ENCODE measurements around the gene CERS6. TPM values are rescaled to one million over a fixed set of nuclear protein-coding genes. Genes with fewer than 3 reads are reported as not detected.

Gene CERS6
- total RNA-seq, 1 experiment from 2014 or later = 20.3 TPM

DNA sequence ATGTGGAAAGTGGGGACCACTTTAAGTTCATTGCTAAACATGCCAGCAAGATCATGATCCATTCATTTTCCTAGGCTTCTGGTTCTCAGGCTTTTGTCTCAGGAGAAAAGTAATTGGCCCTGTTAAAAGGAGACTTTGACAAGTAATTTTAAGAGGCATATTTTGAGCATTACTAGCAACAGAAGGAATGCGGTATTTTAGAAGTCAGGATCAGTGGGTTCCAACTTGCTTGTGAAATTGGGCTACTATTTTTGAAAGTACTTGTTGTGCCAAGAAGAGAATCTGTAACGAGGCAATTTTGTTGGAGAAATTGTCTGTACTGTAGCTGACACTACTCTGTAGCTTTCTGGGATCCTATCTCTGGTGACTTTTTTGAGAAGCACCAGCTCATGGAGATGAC lies 59.4 kb downstream of the CERS6 start:
- DNase-seq (ENCODE audit: low read depth, low spot score) = no peak
- in situ Hi-C loops (cut with HindIII; ENCODE audit: low pct_unique_long_range_greater_than_20kb, low sequenced_read_pairs) = no loop called here

DNA sequence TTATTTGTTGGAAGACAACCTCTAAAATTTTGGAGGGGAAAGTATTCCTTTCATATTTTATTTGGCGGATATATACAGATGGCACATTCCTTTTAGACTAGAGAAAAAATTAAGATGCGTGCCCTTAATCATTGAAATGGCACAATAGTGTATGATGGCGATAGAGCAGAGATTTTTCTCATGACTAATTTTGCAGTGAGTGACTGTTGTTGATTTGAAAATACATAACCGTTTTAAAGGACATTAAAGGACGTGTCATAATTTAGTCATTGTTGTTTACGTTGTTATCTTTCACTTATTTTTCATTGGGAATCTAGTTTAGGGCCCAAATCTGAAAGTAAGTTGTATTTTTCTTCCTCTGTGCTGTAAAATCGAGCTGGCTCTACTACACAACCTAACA lies 61.7 kb downstream of the CERS6 start:
- no peak for DNase-seq (ENCODE audit: low read depth, low spot score)

DNA sequence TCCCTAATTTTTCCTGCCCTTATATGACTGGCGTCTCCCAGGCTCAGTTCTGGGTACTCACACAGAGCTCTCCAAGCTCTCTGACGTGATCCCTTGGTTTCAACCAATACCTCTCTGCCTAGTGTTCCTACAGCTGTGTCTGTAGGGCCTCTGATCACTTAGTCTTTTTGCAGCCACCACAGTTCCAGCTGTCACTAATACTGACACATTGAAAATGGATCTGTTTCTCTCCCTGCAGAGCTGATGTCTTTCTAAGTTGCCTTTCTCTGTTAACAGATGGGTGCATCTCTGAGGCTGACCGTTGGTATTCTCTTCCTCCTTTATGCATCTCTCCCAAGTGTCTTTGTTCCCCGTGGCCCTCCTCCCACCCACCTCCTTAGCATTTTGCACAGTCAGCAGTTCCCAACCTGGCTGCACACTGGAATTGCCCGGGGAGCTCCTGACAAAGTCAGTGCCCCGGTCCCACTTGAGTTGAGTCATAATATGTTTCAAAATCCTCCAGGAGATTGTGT lies 62.5 kb downstream of the CERS6 start:
- in situ Hi-C loops (cut with HindIII; ENCODE audit: low pct_unique_long_range_greater_than_20kb, low sequenced_read_pairs) = no loop called here
- DNase-seq (ENCODE audit: low read depth, low spot score) = no peak

More for the DNA sequence above, 61.7 kb downstream of the CERS6 start:
- in situ Hi-C loops (cut with HindIII; ENCODE audit: low pct_unique_long_range_greater_than_20kb, low sequenced_read_pairs) = no loop called here

DNA sequence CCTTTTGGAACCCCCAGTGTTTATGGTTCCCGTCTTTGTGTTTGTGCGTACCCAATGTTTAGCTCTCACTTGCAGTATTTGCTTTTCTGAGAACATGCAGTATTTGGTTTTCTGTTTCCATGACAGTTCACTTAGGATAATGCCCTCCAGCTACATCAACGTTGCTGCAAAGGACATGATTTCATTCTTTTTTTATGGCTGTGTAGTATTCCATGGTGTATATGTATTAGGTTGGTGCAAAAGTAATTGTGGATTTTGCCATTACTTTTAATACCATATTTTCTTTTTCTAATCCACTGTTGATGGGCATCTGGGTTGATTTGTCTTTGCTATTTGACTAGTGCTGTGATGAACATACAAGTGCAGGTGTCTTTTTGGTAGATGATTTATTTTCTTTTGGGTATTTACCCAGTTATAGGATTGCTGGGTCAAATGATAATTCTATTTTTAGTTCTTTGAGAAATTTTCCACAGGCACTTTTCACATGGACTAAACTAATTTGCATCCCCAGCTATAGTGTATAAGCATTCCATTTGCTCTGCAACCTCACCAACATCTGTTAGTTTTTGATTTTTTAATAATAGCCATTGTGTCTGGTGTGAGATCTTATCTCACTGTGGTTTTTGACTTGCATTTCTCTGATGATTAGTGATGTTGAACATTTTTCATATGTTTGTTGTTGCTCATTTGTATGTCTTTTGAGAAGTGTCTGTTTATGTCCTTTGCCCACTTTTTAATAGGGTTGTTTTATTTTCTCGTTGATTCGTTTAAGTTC lies 63.6 kb downstream of the CERS6 start:
- DNase-seq (ENCODE audit: low read depth, low spot score) = no peak
- in situ Hi-C loops (cut with HindIII; ENCODE audit: low pct_unique_long_range_greater_than_20kb, low sequenced_read_pairs) = no loop called here

DNA sequence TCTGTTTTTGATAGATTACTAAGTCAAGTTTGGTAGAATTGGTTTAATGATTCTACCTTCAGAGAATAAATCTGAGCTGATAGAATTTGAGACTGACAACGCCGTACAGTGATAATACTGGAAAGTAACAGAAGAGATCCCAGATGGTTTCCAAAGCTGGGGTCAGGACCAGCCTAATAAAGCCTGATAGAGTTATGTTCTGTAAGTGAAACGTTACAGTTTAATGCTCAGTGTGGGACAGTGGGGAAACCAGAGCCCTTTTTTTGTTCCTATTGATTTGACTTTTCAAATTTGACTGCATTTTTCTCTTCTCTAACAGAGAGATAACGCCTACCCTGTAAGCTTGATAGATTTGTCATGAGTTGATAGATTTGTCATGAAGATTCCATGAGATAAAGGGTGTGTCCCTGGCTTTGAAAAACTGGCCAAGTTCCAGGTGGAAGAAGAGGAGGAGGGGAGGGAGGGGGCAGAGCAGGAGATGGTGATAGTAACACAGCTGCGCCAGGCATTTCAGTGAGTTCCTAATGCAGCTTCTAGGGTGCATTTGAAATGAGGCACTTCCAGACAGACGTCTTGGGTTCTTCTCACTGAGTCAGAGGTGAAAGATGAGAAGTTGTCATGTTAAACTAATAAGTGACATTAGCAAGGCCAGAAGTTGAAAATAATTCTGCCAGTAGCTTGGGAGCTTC lies 65.1 kb downstream of the CERS6 start:
- DNase-seq (ENCODE audit: low read depth, low spot score) = no peak
- in situ Hi-C loops (cut with HindIII; ENCODE audit: low pct_unique_long_range_greater_than_20kb, low sequenced_read_pairs) = no loop called here

DNA sequence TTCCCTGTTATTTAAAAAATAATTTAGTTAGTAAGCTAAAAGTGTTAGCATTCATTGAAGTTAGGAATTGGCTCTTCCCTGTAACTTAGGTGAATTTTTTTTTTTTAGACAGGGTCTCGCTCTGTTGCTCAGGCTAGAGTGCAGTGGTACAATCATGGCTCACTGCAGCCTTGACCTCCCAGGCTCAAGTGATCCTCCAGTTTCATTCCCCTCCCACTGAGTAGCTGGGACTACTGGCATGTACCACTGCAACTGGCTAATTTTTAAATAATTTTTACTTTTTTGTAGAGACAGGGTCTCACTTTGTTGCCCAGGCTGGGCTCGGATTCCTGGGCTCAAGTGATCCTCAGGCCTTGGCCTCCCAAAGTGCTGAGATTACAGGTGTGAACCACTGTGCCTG lies 66.4 kb downstream of the CERS6 start:
- in situ Hi-C loops (cut with HindIII; ENCODE audit: low pct_unique_long_range_greater_than_20kb, low sequenced_read_pairs) = no loop called here

DNA sequence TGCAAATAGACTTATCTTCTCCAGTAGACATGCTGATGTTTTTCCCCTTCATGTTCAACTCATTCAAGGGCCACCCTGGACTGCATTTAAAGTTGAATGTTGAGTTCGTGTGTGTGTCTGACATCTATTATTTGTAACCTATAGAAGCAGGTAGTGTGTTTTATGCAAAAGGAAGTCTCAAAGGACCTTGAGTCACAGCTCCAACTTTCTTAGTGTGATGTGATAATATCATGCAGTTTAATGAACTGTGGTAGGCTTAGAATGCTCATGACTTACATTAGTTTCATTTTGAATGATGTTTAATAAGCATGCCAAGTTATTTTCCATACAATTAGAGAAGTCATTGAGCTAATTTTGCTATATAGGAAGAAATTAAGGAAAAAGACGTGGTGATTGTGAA lies 67.9 kb downstream of the CERS6 start:
- in situ Hi-C loops (cut with HindIII; ENCODE audit: low pct_unique_long_range_greater_than_20kb, low sequenced_read_pairs) = no loop called here
- DNase-seq (ENCODE audit: low read depth, low spot score) = no peak

More for the DNA sequence above, 66.4 kb downstream of the CERS6 start:
- DNase-seq (ENCODE audit: low read depth, low spot score) = no peak

DNA sequence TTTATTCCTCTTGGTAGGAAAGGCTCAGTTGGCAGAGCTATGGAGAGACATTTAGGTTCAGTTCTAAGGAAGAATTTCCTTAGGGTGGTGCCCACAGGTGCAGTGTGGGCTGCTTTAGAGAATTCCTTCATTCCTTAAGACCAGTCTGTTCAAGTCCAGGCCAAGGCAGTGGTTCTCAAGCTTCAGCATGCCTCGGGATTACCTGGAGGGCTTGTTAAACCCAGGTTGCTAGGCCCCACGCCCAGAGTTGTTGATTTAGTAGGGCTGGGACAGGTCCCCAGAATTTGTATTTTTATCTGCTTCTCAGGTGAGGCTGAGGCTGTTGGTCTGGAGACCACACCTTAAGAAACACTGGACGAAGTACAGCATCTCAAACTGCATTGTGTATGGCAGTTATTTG lies 68.9 kb downstream of the CERS6 start:
- DNase-seq (ENCODE audit: low read depth, low spot score) = no peak
- in situ Hi-C loops (cut with HindIII; ENCODE audit: low pct_unique_long_range_greater_than_20kb, low sequenced_read_pairs) = no loop called here

DNA sequence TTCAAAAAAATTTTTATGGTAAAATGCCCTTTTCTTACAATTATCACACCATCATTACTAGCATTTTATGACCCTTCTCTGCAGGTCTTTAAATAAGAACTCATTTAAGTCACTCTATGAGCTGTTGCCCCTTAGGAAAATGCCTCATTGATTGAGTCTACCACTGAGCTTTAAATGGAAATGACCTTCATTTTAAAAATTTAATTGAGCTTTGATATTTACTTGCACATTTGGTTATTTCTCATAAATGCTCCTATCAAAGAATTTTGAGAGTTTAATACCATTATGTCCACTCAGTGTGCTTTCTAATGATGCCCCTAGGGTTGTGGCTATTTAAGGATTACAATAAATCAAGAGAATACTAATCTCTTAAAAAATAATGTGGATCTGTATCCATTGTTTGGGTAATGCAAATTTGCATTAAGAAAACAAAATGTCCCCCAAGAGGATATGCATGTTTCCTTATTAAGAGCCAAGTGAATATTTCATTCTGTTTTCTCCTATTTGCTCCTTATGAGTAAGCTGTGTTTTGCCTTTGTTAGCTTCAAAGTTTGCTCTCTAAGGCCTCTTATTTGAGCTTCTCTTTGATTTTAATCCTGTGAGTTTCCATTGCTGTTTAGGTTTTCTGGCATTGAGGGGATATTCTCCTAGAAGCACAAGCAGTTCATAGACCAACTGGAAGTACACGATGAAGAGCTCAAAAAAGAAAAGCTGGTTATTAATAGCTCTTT lies 69.8 kb downstream of the CERS6 start:
- no peak for DNase-seq (ENCODE audit: low read depth, low spot score)
- in situ Hi-C loops (cut with HindIII; ENCODE audit: low pct_unique_long_range_greater_than_20kb, low sequenced_read_pairs) = no loop called here

DNA sequence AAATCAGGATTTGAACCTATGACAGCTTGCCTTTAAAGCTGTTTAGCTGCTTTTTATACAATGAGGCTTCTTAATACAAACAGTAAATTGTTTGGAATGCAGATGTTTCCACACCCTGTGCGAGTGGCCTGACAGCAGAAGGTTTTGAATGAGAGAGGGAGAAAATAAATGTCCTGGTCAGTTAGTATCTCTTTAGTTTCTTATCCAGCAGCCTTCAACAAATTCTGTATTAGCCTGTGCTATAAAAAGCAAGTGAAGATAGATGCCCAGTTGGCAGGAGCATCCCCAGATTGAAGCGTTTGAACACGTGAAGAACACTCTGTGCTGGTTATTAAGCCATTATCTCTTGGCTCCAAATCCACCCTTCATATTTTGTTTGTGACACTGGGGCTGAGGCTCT lies 70.6 kb downstream of the CERS6 start:
- in situ Hi-C loops (cut with HindIII; ENCODE audit: low pct_unique_long_range_greater_than_20kb, low sequenced_read_pairs) = no loop called here
- DNase-seq (ENCODE audit: low read depth, low spot score) = no peak

DNA sequence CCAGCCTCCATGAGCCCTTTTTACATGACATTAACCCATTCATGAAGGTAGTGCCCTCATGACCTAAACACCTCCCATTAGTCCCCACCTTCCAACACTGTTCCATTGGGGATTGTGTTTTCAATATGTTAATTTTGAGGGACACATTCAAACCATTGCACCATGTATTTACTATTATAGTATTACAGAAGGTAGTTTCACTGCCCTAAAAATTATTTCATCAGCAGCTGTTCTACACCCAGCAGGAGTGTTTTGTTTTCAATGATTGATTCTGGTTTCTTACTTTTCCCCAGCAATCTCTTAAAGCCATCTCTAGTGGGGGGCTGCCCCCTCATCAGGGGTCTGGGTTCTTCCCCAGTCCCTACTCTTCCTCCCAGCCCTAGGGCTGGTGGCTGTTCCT lies 71.9 kb downstream of the CERS6 start:
- in situ Hi-C loops (cut with HindIII; ENCODE audit: low pct_unique_long_range_greater_than_20kb, low sequenced_read_pairs) = no loop called here
- no peak for DNase-seq (ENCODE audit: low read depth, low spot score)

DNA sequence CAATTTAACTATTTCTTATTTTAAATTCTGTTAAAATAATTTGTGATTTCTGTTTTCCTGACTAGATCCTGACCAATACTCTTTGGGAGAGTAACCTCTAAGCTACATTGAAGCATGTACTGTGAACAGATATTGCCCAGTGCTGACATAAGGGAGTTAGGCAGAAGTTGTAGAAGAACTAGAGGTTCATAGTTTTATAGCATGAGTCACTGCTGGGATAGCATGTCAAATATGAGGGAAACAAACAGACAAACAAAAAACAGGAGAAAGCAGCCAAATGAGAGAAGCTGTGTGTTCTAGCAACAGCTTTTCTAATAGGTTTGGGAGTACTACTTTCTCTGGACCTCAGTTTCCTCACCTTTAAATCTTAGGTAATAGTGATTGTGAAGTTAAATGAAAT lies 72.4 kb downstream of the CERS6 start:
- no peak for DNase-seq (ENCODE audit: low read depth, low spot score)
- in situ Hi-C loops (cut with HindIII; ENCODE audit: low pct_unique_long_range_greater_than_20kb, low sequenced_read_pairs) = no loop called here

DNA sequence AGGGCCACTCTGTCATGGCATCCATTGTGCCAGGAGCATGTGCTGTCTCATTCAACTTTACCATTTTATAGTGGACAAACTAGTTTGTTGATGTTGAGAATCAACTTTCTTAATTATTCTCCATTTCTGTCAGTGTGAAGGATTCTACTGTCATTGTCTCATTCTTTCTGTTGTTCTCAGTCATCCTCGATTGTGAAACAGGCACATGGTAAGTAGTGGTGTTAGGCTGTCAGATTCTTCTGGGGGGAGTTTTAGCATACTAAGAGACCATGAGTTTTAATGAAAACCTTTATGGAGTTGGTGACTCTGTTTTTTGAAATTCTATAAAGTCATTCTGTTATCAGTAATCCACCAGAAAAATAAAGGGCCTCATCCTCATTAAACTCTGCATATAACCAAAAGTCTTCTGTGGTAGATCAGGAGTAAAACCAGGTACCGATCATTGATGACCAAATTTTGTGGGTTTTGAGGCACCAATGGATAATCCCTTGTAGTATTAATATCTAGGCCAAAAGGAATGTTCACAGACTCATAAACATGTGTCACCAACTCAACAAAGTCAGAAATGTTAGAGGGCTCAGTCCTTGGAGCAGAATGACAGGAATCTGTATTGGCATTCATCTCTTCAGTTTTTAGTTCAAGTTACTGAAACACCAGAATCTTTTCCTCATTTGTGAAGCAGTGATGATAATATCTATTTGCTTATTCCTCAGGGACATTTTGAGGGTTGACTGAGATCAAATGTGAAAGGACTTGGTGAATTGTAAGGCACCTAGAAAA lies 73.2 kb downstream of the CERS6 start:
- in situ Hi-C loops (cut with HindIII; ENCODE audit: low pct_unique_long_range_greater_than_20kb, low sequenced_read_pairs) = no loop called here
- no peak for DNase-seq (ENCODE audit: low read depth, low spot score)

DNA sequence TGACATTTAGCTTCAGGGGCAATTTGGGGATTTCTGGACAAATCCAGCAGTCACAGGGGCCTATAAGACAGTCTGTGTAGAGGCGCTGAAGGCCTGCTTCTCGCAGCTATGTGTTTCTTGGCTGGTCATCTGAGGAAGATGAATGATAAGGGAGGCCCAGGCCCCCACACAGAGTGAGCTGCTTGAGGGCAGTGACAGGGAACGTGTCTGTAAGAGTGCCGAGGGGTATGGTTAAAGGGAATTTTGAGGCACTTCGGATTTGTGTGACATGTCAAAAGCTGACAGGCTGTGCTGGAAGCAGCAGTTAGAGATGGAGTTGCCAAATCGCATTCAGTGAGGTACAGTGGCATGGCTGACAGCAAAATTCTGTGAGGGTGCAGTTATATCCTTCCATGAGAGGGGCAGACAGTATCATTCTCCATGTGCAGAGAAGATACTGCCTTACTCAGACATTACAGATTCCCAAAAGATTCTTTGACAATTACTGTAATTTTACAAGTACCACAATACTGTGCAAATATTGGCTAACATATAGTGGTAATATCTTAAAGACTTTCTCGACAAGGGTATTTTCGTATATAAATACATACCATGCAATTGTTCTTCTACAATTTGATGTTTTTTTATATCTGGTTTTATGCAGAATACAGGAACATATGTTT lies 74.0 kb downstream of the CERS6 start:
- DNase-seq (ENCODE audit: low read depth, low spot score) = no peak
- in situ Hi-C loops (cut with HindIII; ENCODE audit: low pct_unique_long_range_greater_than_20kb, low sequenced_read_pairs) = no loop called here

DNA sequence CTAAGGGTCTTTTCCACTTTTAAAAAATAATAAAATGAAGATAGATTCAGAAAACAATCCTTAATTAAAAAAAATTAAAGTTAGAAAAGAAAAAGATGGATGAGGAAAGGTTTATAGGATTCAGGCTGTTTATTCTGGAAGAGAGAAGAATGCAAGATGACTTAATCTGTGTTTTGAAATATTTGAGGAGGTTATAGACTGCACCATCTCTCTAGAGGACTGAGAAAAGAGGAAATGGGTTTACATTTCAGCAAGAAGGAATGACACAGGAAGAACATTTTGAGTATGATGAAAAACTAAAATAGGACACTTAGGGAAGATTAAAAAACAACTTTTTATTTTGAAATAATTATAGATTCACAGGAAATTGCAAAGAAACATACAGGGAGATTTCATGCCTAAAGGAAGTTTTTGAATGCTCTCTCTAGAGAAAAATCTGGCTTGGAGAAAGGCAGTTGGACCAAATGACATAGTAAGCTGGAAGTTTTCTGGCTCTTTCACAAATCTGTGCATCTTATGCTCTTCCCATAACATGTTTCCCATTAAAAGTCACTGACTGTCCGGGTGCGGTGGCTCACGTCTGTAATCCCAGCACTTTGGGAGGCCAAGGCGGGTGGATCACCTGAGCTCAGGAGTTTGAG lies 75.0 kb downstream of the CERS6 start:
- DNase-seq (ENCODE audit: low read depth, low spot score) = no peak
- in situ Hi-C loops (cut with HindIII; ENCODE audit: low pct_unique_long_range_greater_than_20kb, low sequenced_read_pairs) = no loop called here

DNA sequence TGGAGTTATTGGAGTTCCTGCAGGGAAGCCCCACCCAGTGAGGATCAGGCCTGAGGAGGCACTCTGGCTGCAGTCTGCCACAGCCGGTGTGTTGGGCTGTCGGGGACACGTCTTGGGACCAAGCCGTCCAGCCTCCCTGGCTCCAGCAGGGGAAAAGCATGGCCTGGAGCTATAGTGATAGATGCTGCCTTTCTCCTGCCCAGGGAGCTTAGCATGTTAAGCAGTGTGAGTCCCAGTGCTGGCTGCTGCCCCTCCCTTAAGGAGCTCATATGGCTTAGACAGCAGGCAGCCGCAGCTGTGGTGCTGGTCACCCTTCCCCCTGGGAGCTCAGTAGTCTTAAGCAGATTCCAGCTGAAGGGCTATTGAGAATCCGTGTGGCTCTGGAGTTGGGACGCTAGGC lies 78.9 kb downstream of the CERS6 start:
- in situ Hi-C loops (cut with HindIII; ENCODE audit: low pct_unique_long_range_greater_than_20kb, low sequenced_read_pairs) = no loop called here
- DNase-seq (ENCODE audit: low read depth, low spot score) = no peak

DNA sequence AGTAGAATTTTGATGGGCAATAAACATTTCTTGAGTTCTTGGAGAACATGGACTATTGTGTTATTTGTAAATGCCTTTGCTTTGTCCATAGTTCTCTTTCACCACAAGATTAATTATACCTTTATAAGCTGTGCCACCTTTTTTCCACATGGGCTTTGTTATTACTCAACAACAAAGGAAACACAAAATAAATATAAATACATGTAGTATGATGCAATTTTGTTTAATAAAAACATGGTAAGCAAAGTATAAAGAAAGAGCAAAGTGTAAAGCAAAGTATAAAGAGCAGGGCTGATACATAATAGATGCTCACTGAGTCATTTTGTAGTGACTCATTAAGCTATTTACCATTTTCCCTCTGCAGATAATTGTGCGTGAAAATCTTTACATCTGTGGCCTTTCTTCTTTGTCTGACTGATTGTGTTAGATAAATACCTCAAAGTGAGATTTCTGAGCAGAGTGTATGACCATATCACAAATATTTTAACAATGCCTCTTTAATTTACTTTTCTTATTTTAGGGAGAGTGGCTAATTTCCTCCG lies 80.9 kb downstream of the CERS6 start:
- no peak for DNase-seq (ENCODE audit: low read depth, low spot score)
- in situ Hi-C loops (cut with HindIII; ENCODE audit: low pct_unique_long_range_greater_than_20kb, low sequenced_read_pairs) = no loop called here

All from SK-MEL-5 (cell line).